ENCODE data around the gene PNMA8B. TPM values are rescaled to one million over a fixed set of nuclear protein-coding genes. Genes with fewer than 3 reads are reported as not detected.
A peak's percentile ranks its signal among the peaks of the same experiment; 100 is the strongest.

PNMA8B gene
- total RNA-seq, 1 donor, result 0.72 TPM

DNA sequence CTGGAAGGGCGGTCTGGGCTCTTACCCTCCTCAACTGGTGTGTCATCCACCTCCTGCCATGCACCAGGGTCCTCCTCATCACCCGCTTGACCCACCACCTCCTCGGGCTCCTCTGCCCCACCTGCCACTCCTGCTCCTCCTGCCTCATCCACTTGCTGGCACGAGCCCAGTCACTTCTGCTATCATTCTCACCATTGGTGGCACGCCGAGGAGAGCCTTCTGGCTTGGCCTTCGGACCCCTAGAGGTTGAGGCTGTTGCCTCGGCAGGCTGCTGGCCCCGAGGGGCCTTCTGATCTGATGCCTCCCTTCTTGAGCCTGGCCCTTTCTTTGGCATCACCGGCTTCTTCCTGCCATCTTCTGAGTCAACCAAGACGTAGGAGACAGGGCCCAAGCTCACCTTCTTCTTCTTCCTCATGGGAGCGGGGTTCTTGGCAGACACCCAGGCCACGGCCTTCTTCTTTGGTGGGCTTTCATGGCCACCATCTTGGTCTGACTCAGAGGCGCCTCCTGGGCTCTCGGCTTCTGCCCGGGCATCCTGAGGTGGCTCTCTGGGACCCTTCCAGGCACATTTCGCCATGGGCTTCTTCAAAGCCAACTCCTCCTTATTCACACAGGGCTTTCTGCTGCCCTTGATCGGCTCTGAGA lies 26.0 kb downstream of the PNMA8B start:
- Histone ChIP-seq H3K36me3 (ENCODE audit: insufficient read depth, low read length) (no peaks in the 10 kb centered on the region), H3K4me1 (ENCODE audit: insufficient read depth, low read length) (peaks cover 32% of the 10 kb centered on the region), H3K4me2 (ENCODE audit: insufficient read depth, low read length) (no peak overlapping the region), H3K79me2 (ENCODE audit: insufficient read depth, low read length) (no peaks in the 10 kb centered on the region), H2AFZ (ENCODE audit: low read length) (no peak overlapping the region), H3K4me3 (ENCODE audit: insufficient read depth, low read length) (no peak overlapping the region), H3K27me3 (ENCODE audit: insufficient read depth, low read length) (no peaks in the 10 kb centered on the region), H4K20me1 (ENCODE audit: insufficient read depth, low read length) (no peaks in the 10 kb centered on the region), H3K9me3 (ENCODE audit: low read depth, low read length) (no peaks in the 10 kb centered on the region), H3K27ac (ENCODE audit: low read depth, low read length) (no peak overlapping the region)
- TF ChIP-seq, protein P1, sequence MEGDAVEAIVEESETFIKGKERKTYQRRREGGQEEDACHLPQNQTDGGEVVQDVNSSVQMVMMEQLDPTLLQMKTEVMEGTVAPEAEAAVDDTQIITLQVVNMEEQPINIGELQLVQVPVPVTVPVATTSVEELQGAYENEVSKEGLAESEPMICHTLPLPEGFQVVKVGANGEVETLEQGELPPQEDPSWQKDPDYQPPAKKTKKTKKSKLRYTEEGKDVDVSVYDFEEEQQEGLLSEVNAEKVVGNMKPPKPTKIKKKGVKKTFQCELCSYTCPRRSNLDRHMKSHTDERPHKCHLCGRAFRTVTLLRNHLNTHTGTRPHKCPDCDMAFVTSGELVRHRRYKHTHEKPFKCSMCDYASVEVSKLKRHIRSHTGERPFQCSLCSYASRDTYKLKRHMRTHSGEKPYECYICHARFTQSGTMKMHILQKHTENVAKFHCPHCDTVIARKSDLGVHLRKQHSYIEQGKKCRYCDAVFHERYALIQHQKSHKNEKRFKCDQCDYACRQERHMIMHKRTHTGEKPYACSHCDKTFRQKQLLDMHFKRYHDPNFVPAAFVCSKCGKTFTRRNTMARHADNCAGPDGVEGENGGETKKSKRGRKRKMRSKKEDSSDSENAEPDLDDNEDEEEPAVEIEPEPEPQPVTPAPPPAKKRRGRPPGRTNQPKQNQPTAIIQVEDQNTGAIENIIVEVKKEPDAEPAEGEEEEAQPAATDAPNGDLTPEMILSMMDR (IDR thresholded peaks at IDR 0.05; ENCODE audit: extremely low read depth, low read depth, low read length), result no peak
- peak; percentile 55 for DNase-seq (ENCODE audit: insufficient read length, low spot score, missing footprints)

DNA sequence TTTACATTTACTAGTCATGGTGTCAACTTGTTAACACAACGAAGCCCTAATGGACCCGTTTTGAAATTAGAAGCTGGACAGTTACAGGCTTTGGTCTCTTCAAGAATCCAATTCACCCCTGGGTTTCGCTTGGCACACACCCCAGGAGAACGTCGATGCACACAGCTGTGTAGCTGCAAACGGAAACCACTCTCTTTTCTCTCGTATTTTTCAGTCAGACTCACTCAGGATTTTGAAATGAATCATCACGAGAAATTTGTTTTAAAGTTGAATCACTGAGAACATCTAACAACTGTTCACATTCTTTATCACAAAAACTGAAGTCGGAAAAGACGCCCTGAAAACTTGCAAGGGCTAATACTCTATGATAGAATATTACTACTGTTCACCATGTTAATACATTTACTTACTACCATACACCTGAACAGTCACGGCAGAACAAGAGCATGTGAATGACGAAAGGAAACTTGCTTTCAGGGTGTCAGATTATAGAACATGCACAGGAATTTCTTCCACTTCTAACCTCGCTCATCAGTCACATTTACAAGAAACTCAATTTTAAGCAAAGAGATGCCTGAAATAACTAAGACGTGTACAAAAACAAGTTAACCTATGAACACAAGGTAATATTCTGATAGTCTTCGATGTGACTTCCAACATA lies 29.0 kb downstream of the PNMA8B start:
- TF ChIP-seq, protein P1 (IDR thresholded peaks at IDR 0.05; ENCODE audit: extremely low read depth, low read depth, low read length), result no peak
- DNase-seq (ENCODE audit: insufficient read length, low spot score, missing footprints), result peak; percentile 96
- Histone ChIP-seq H4K20me1 (ENCODE audit: insufficient read depth, low read length) (no peaks in the 10 kb centered on the region), H3K4me1 (ENCODE audit: insufficient read depth, low read length) (peaks cover 24% of the 10 kb centered on the region), H3K27ac (ENCODE audit: low read depth, low read length) (peak overlapping the region; percentile 83), H3K4me3 (ENCODE audit: insufficient read depth, low read length) (peak overlapping the region; percentile 56), H2AFZ (ENCODE audit: low read length) (peak overlapping the region; percentile 69), H3K79me2 (ENCODE audit: insufficient read depth, low read length) (no peaks in the 10 kb centered on the region), H3K4me2 (ENCODE audit: insufficient read depth, low read length) (peak overlapping the region; percentile 87), H3K27me3 (ENCODE audit: insufficient read depth, low read length) (no peaks in the 10 kb centered on the region), H3K36me3 (ENCODE audit: insufficient read depth, low read length) (no peaks in the 10 kb centered on the region), H3K9me3 (ENCODE audit: low read depth, low read length) (no peaks in the 10 kb centered on the region)

DNA sequence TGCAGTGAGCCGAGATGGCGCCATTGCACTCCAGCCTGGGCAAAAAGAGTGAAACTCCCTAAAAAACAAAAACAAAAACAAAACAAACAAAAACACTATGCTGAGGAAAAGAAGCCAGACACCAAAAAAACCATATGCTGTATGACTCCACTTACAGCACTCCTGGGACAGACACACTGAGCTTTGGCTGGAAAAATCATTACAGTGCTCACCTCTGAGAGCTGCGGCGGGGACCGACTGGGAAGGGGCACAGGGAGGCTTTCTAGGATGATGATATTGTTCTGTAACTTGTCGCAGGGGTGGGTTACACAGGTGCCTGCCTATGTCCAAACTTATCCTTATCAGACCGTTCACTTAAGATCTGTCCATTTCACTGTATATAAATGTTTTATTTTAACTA lies 32.2 kb downstream of the PNMA8B start:
- Histone ChIP-seq H3K4me3 (ENCODE audit: insufficient read depth, low read length) (no peak overlapping the region), H2AFZ (ENCODE audit: low read length) (no peak overlapping the region), H4K20me1 (ENCODE audit: insufficient read depth, low read length) (no peaks in the 10 kb centered on the region), H3K79me2 (ENCODE audit: insufficient read depth, low read length) (no peaks in the 10 kb centered on the region), H3K4me2 (ENCODE audit: insufficient read depth, low read length) (no peak overlapping the region), H3K27me3 (ENCODE audit: insufficient read depth, low read length) (no peaks in the 10 kb centered on the region), H3K4me1 (ENCODE audit: insufficient read depth, low read length) (peaks cover 14% of the 10 kb centered on the region), H3K27ac (ENCODE audit: low read depth, low read length) (no peak overlapping the region), H3K36me3 (ENCODE audit: insufficient read depth, low read length) (no peaks in the 10 kb centered on the region), H3K9me3 (ENCODE audit: low read depth, low read length) (no peaks in the 10 kb centered on the region)
- TF ChIP-seq, protein P1 (IDR thresholded peaks at IDR 0.05; ENCODE audit: extremely low read depth, low read depth, low read length), result no peak
- peak; percentile 17 for DNase-seq (ENCODE audit: insufficient read length, low spot score, missing footprints)

DNA sequence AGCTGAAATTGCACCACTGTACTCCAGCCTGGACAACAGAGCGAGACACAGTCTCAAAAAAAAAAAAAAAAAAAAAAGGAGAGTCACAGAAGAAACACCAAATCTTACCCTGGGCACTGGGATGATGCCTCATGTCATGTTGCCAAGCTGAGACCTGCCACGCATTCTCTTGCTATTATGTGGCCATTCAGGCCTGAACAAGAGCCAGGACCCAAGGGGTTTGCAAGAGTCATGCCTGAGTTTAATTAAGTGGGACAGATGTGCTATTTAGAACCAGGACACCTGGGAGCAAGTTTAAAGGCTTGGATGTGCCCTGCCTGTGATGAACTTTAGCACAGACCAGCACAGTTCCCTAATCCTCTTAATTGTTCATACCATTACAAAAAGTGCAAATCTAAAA lies 34.1 kb downstream of the PNMA8B start:
- TF ChIP-seq, protein P1 (IDR thresholded peaks at IDR 0.05; ENCODE audit: extremely low read depth, low read depth, low read length), result no peak
- no peak overlapping the region for H3K27ac ChIP-seq (ENCODE audit: low read depth, low read length)
- peaks cover 6% of the 10 kb centered on the region for H3K4me1 ChIP-seq (ENCODE audit: insufficient read depth, low read length)
- DNase-seq (ENCODE audit: insufficient read length, low spot score, missing footprints), result no peak
- no peaks in the 10 kb centered on the region for H4K20me1 ChIP-seq (ENCODE audit: insufficient read depth, low read length)
- no peaks in the 10 kb centered on the region for H3K27me3 ChIP-seq (ENCODE audit: insufficient read depth, low read length)
- no peaks in the 10 kb centered on the region for H3K9me3 ChIP-seq (ENCODE audit: low read depth, low read length)
- H3K4me2 ChIP-seq (ENCODE audit: insufficient read depth, low read length), result no peak overlapping the region
- H3K36me3 ChIP-seq (ENCODE audit: insufficient read depth, low read length), result no peaks in the 10 kb centered on the region
- no peaks in the 10 kb centered on the region for H3K79me2 ChIP-seq (ENCODE audit: insufficient read depth, low read length)
- H2AFZ ChIP-seq (ENCODE audit: low read length), result no peak overlapping the region
- H3K4me3 ChIP-seq (ENCODE audit: insufficient read depth, low read length), result no peak overlapping the region
